NCI-H748 treated with DMSO at 0.1 percent for 48 hours (cell line): ENCODE results near the gene NF2.

Experiments used
- DNase-seq: peaks from one replicate; lab custom pipeline; 2025; lab: John Stamatoyannopoulos, UW

NF2 gene

GRCh38 chr22:29631725-29632124 lies 28.3 kb downstream of the NF2 start:
- no peak for DNase-seq

- DNase-seq = no peak
Measured at GRCh38 chr22:29632672-29633071, 29.2 kb downstream of the NF2 start.

- no peak for DNase-seq
Measured at GRCh38 chr22:29633514-29634312, 30.3 kb downstream of the NF2 start.

GRCh38 chr22:29634847-29635246 lies 31.4 kb downstream of the NF2 start:
- DNase-seq = no peak

- DNase-seq = peak; percentile 28
Measured at GRCh38 chr22:29635734-29636357, 32.4 kb downstream of the NF2 start.

GRCh38 chr22:29636751-29637150 lies 33.3 kb downstream of the NF2 start:
- no peak for DNase-seq

- DNase-seq = no peak
Measured at GRCh38 chr22:29637181-29637580, 33.7 kb downstream of the NF2 start.

- DNase-seq = no peak
Measured at GRCh38 chr22:29638678-29639077, 35.2 kb downstream of the NF2 start.

GRCh38 chr22:29639096-29639495 lies 35.7 kb downstream of the NF2 start:
- DNase-seq = no peak

GRCh38 chr22:29641042-29641699 lies 37.7 kb downstream of the NF2 start:
- no peak for DNase-seq

GRCh38 chr22:29641700-29642330 lies 38.4 kb downstream of the NF2 start:
- DNase-seq = no peak

- no peak for DNase-seq
Measured at GRCh38 chr22:29642694-29643093, 39.3 kb downstream of the NF2 start.

- no peak for DNase-seq
Measured at GRCh38 chr22:29647954-29648737, 44.7 kb downstream of the NF2 start.

GRCh38 chr22:29650370-29650769 lies 46.9 kb downstream of the NF2 start:
- DNase-seq = no peak

- DNase-seq = no peak
Measured at GRCh38 chr22:29651652-29652051, 48.2 kb downstream of the NF2 start.

GRCh38 chr22:29654420-29654819 lies 51.0 kb downstream of the NF2 start:
- DNase-seq = no peak

GRCh38 chr22:29654882-29655281 lies 51.4 kb downstream of the NF2 start:
- DNase-seq = no peak

- DNase-seq = no peak
Measured at GRCh38 chr22:29658176-29658575, 54.7 kb downstream of the NF2 start.

GRCh38 chr22:29660021-29660420 lies 56.6 kb downstream of the NF2 start:
- DNase-seq = no peak

GRCh38 chr22:29661336-29661735 lies 57.9 kb downstream of the NF2 start:
- DNase-seq = no peak

- no peak for DNase-seq
Measured at GRCh38 chr22:29663180-29663821, 59.9 kb downstream of the NF2 start.
